Stimulated activated CD8-positive, alpha-beta memory T cell treated with anti-CD3 and anti-CD28 coated beads, Interleukin-4, amount 100 ng/mL, for 1 hour (primary cell): ENCODE results near the gene IGSF23.
"Not testable (repeated sequence)": the region's sequence is repeated elsewhere in the genome, so short reads cannot be mapped to it uniquely, and the experiment has no call there.

ENCODE experiments used
- DNase-seq, 2 donors: peaks; one replicate each; pipeline ENCODE4 v3.0.0-alpha.2; 2020; ENCODE audit warnings: low read depth in 2 of 2, low spot score in 1 of 2

IGSF23 gene

DNA sequence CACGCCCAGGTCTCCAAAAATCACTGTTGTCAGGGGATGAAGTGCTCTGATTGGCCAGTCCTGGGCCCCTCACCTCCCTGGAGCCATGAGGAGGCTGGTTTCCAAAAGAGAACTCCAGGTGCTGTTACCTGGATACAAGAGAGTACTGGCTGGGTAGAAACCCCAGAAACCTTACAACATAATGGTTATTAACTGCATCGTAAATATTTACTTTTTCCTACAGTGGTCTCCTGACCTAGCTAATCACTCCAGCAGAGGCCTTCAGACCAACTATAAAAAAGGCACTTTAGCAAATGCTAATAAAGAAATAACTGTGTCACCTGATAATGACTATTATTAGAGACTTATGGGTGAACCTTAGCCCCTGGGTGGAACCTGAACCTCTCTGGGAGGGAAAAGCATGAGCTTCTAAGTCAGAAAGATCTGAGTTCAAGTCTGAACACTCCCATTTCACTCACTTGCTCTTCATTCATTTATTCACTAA, 1.5 kb upstream of the IGSF23 start:
- no peak for DNase-seq

DNA sequence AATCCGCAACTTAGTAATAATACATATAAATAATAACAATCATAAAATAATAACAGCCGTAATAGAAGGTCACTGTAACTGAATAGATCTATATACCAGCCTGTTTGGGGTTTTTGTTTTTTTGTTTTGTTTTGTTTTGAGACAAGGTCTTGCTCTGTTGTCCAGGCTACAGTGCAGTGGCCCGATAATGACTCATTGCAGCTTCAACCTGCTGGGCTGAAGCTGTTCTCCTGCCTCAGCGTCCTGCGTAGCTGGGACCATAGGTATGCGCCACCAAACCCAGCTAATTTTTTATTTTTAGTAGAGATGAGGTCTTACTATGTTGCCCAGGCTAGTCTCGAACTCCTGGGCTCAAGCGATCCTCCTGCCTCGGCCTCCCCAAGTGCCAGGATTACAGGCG, 950 bp downstream of the IGSF23 start:
- no peak for DNase-seq

GRCh38 chr19:44615863-44616247, 2.5 kb downstream of the IGSF23 start:
- DNase-seq: no peak

GRCh38 chr19:44617110-44617880, 3.9 kb downstream of the IGSF23 start:
- DNase-seq: no peak

DNA sequence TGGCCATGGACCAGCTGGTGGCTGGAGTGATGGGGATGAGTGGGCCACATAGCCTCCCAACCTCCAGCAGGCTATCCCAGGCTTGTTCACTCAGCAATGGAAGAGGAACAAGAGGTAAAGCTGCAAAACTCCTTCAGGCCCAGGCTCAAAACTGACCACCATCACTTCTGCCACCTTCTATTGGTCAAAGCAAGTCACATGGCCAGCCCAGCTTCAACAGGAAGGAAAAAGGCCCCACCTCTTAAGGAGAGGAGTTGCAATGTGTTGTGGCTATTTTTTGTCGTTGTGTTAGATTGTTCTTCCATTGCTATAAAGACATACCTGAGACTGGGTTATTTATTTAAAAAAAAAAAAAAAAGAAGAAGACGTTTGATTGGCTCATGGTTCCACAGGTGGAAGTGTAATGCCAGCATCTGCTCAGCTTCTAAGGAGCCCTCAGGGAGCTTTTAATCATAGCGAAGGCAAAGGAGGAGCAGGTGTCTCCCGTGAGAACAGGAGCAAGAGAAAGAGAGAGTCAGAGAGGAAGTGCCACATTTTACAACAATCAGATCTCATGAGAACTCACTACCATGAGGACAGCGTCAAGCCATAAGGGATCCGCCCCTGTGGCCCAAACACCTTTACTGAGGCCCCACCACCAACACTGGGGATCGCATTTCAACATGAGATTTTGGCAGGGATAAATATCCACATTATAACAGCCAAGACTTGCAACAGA, 5.4 kb downstream of the IGSF23 start:
- no peak for DNase-seq

DNA sequence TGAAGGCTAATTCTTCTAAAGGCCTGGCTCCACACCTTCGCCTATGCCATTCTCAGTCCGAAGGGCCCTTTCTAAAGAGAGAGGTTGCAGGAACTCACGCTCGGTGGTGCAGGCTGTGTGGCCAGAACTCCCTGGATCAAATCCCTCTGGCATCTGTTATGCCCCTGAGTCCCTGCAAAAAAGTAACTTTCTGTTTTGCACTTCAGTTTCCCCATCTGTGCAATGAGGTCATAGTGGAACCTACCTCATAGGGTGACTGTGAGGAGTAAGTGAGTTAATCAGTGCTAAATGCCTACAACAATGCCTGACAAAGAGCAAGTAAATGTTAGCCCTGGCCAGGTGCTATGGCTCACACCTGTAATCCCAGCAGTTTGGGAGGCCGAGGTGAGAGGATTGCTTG, 7.3 kb downstream of the IGSF23 start:
- DNase-seq: no peak

GRCh38 chr19:44621367-44621766, 8.0 kb downstream of the IGSF23 start:
- no peak for DNase-seq

- no peak for DNase-seq
Measured at GRCh38 chr19:44623080-44623479, 9.7 kb downstream of the IGSF23 start.

DNA sequence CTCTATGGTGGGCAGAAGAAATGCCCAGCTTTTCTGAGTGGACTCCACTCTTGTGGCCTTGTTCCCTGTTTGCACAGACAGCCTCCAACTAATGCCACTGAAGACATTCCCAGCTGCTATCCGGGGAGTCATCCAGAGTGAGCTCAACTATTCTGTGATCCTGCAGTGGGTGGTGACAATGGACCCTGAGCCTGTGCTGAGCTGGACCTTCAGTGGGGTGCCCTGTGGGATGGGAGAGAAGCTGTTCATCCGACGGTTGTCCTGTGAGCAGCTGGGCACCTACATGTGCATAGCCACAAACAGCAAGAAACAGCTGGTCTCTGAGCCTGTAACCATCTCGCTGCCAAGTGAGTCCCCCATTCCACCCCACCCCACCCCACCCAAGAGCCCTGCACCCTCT, 10.3 kb downstream of the IGSF23 start:
- DNase-seq: no peak

DNA sequence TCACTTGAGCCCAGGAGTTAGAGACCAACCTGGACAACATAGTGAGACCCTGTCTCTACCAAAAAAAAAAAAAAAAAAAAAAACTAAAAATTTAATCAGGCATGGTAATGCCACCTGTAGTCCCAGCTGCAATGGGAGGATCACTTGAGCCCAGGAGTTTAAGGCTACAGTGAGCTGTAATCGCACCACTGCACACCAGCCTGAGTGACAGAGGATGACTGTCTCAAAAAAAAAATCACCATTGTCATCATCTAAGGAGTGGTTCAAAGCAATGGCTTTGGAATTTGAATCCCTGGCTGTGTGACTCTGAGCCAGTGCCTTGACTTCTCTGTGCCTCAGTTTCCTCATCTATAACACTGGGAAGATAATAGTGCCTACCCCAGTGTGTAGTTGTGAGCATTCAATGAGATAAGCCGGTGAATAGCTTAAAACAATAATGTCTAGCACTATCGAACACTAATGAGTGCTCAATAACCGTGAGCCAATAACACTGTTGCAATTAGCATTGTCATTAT, 11.5 kb downstream of the IGSF23 start:
- no peak for DNase-seq

- DNase-seq: not testable (repeated sequence)
Measured at GRCh38 chr19:44625637-44626036, 12.3 kb downstream of the IGSF23 start.

DNA sequence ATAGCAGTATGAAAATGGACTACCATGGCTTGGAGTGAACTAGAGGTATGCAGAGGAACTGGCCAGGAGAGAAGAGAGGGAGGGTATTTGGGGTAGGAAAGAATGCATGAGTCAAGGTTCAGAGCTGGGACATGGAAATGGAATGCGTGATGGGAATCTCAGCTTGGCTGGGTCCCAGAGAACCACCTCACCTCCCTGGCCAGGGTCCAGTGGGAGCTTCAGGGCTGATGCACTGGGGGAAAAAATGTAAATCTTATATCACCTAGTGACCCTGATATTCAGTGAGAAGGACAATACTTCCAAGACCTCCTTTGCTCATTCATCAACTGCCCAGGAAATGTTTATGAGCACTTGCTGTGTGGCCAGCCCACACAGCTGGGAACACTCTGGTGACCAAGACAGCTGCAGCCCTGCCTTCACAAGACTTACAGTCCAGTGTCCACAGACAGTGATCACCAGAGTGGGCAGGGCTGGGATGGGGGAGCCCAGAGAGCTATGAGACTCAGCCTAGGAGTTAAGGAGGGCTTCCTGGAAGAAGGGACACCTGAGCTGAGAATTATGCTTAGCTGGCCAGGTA, 12.8 kb downstream of the IGSF23 start:
- DNase-seq: no peak

GRCh38 chr19:44627631-44628030, 14.3 kb downstream of the IGSF23 start:
- no peak for DNase-seq

GRCh38 chr19:44628793-44629192, 15.4 kb downstream of the IGSF23 start:
- DNase-seq: no peak

DNA sequence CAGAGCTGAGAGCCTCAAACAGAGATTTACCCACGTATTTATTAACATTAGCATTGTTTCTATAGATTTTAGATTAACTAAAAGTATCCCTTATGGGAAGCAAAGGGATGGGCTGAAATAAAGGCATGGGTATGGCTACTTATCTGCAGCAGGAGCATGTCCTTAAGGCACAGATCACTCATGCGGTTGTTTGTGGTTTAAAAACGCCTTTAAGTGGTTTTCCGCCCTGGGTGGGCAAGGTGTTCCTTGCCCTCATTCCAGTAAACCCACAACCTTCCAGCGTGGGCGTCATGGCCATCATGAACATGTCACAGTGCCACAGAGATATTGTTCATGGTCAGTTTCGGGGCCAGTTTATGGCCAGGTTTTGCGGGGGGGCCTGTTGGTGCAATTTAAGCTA, 18.2 kb downstream of the IGSF23 start:
- DNase-seq: not testable (repeated sequence)

DNA sequence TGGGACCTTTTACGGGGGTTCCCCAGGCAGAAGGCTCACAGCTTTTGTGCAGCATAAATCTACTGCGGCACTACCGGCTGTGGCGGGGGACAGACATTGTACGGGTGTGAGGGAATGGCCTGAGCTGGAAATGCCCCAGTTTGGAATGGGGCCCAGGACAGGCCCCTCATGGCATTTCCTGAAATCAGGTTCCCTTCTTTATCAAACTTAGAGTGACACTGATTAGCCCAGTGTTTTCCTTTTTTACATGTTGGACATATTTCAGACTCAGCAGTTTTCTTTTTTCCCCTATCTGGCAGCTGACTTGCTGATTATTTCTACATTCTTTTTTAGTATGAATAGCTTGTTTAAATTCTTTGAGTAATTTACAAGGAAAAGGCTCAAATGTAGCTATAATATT, 20.7 kb downstream of the IGSF23 start:
- not testable (repeated sequence) for DNase-seq

- DNase-seq: no peak
Measured at GRCh38 chr19:44634785-44635184, 21.4 kb downstream of the IGSF23 start.

DNA sequence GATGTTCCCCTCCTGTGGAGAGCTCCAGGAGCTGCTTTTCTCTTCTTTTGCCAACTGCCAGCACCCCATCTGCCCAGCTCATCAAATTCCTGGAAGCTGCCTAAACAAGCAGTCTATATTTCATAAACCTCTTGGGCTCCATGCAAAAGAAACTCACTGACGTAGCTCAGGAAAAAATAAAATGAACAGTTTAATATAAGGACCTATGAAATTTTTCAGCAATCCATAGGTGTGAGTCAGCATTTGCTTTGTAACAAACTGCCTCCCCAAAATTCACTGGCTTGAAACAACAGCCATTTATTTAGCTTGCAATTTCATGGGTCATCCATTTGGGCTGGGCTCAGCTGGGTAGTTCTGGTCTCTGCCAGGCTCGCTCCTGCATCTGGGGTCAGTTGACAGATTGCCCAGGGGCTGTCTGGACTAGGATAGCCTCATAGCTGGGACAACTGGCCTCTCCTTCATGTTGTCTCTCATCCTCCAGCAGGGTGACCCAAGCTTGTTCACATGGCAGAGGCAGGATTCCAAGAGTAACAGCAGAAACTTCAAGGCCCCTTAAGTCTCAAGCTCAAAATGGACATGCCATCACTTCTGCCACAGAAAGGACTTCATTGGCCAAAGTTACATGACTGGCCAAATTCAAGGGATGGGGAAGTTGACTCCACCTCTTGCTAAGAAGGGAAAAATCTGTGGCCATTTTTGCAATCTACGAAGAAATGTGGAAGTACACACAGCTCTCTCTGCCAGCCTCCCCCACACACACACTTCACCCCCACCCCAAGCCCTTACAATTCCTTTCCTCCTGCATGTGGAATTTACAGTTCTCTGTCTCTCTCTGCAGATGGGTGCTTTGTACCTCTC, 22.4 kb downstream of the IGSF23 start:
- DNase-seq: no peak

GRCh38 chr19:44636439-44637389, 23.4 kb downstream of the IGSF23 start:
- no peak for DNase-seq

DNA sequence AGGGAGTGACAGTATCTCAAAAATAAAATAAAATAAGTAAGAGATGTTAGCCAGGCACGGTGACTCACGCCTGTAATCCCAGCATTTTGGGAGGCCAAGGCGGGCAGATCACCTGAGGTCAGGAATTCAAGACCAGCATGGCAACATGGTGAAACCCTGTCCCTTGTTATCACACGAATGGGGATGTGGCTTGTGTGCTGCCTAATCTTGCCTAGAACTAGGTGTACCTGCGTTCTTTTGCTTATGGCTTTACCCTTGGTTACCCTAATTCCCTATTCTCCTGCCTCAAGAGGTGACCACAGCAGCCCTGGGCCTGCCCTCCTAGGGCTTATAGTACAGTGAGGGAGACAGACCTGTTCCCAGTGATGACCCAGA, 24.0 kb downstream of the IGSF23 start:
- DNase-seq: no peak
